GM06990 (cell line): ENCODE results near the gene CSNK2B.

ENCODE experiments used
- DNase-seq: peaks from one replicate; pipeline ENCODE4 v3.0.0-alpha.2; 2011; ENCODE audit not compliant: insufficient read length; ENCODE audit errors: extremely low read depth
- H3K27me3 ChIP-seq: replicated peaks from 2 replicates; pipeline ENCODE4 v1.6.0; 2011; ENCODE audit warnings: low read length; ENCODE audit not compliant: control insufficient read depth, insufficient read depth
- H3K36me3 ChIP-seq: 2 replicates; pipeline ENCODE4 v1.5.1; 2011; ENCODE audit warnings: low read length; ENCODE audit not compliant: control insufficient read depth, insufficient read depth
- H3K4me3 ChIP-seq: replicated peaks from 2 replicates; pipeline ENCODE4 v1.5.1; 2011; ENCODE audit warnings: low read depth, mild to moderate bottlenecking, control low read depth, low read length
- TF ChIP-seq, protein P1 (sequence below): IDR thresholded peaks from 2 replicates; pipeline ENCODE4 v1.5.1; 2011; ENCODE audit warnings: low read length, control low read depth, mild to moderate bottlenecking, inconsistent platforms; ENCODE audit not compliant: insufficient read depth, poor library complexity, severe bottlenecking

The CSNK2B gene

DNA sequence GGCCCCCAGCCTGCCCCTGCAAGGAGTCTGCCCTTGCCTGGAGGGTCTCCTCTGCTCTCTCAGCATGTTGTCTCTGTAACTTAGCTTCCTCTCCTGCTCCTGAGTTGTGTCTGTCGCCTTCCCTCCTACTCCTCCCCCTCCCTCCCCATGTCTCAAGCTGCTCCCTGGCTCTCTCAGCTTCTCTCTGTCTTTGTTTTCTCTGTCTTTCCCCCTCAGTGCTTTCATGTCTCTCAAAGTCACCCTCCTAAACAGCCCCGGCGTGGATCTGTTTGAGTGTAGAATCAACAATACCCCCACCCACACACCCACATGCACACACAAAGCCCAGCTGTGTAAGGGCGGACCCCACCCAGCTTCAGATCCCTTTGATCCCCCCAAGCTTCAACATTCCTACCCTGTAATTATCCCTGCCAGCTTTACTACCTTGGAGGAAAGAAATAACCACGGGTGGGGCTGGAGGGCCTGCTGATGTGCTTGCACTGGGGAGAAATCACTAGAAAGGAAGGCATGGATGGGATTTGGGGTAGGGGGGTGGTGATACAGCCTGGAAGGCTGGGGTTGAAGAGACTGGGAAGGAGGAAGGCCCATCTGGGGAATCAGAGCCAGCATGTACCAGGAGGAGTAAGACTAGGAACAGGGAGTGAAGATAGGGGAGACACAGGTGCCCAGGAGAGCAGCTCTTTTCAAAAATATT, 48.3 kb downstream of the CSNK2B start:
- Histone ChIP-seq H3K36me3 (no peaks in the 10 kb centered on the region), H3K4me3 (no peak overlapping the region), H3K27me3 (no peaks in the 10 kb centered on the region; the same call in 1 of the 2 replicates)
- no peak for DNase-seq
- TF ChIP-seq, protein P1, sequence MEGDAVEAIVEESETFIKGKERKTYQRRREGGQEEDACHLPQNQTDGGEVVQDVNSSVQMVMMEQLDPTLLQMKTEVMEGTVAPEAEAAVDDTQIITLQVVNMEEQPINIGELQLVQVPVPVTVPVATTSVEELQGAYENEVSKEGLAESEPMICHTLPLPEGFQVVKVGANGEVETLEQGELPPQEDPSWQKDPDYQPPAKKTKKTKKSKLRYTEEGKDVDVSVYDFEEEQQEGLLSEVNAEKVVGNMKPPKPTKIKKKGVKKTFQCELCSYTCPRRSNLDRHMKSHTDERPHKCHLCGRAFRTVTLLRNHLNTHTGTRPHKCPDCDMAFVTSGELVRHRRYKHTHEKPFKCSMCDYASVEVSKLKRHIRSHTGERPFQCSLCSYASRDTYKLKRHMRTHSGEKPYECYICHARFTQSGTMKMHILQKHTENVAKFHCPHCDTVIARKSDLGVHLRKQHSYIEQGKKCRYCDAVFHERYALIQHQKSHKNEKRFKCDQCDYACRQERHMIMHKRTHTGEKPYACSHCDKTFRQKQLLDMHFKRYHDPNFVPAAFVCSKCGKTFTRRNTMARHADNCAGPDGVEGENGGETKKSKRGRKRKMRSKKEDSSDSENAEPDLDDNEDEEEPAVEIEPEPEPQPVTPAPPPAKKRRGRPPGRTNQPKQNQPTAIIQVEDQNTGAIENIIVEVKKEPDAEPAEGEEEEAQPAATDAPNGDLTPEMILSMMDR: no peak

DNA sequence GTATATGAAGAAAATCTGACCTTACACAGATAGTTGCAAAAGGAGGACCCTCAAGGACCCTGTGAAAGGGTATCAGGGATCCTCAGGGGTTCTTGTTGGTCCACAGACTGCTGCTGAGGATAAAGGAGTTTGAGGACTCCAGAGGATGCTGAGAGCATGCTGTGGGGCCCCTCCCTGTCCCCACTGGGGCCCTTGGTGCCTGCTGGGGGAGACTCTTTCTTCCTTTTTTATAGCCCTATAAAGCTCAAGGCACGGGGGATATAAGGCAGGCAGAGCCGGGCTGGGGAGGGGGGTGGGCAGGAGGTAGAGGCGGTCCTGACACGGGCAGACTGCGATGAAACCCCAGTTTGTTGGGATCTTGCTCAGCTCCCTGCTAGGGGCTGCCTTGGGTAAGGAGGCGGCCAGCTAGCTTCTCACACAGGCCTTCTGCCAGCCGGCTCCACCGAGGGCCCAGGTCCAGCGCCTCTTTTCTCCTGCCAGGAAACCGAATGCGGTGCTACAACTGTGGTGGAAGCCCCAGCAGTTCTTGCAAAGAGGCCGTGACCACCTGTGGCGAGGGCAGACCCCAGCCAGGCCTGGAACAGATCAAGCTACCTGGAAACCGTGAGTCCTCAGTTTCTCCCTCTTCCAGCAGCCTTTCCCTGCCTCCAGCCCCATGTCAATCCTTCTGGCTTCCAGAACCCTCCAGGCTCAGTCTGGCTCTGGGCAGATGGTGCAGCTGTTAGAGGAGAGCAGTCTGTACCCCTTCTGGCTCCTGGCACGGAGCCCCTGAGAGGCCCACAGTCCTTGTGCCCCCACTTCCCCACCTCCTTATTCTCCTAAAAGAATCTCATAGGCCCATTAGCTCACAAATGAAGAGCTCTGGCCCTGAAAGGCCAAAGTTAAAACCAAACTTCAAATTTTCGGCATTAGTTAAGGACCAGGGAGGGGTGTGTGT, 49.4 kb downstream of the CSNK2B start, which contains the start of gene LY6G6D:
LY6G6D (plus strand) TSS at position 327 of the 937 bp plus-strand sequence; CDS start at position 335, 8 bp downstream.
- Histone ChIP-seq H3K4me3 (no peak within 1 kb of the TSS), H3K36me3 (no peaks in the 10 kb centered on the region), H3K27me3 (no peaks in the 10 kb centered on the region; the same call in 1 of the 2 replicates)
- no peak for DNase-seq
- TF ChIP-seq, protein P1: no peak

DNA sequence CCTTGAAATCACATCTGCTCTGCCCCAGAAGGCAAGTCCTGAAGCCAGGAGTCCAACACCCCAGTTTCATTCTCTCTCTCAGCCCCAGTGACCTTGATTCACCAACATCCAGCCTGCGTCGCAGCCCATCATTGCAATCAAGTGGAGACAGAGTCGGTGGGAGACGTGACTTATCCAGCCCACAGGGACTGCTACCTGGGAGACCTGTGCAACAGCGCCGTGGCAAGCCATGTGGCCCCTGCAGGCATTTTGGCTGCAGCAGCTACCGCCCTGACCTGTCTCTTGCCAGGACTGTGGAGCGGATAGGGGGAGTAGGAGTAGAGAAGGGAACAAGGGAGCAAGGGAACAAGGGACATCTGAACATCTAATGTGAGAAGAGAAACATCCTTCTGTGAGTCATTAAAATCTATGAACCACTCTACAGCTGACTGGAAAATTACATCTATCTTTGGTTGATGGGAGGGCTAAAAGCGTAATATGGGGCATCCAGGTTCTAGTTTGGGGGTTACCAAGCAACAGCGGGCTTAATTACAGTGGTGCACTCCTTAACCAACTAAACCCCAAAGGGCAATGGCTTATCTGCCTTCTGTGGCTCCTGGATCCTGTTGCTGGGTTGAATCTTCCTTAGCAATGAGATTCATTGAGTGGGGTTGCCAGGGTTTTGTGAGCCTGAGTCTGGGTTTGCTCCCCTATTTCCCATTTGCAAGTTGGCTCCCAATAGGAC, 51.8 kb downstream of the CSNK2B start:
- no peak for DNase-seq
- no peaks in the 10 kb centered on the region; the same call in 1 of the 2 replicates for H3K27me3 ChIP-seq
- no peaks in the 10 kb centered on the region for H3K36me3 ChIP-seq
- TF ChIP-seq, protein P1: no peak
- no peak overlapping the region for H3K4me3 ChIP-seq

DNA sequence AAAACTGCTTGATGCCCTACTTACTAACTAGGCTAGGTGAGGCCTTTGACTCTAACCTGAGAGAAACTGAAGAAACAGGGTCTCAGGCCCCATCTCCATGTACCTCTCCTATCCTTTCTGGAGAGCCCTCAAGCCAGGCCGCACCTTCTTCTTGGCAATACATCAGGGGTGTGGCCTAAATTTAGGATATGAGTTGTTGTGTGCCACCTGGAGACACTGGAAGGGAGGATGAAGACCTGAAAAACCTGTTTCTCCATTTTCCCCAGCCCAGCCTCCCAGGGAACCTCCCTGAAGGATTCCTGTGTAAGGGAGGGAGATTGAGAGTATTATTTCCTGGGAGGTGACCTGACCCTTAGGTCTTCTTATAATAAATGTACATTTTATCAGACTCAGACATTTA, 52.4 kb downstream of the CSNK2B start:
- Histone ChIP-seq H3K27me3 (no peaks in the 10 kb centered on the region; the same call in 1 of the 2 replicates), H3K36me3 (no peaks in the 10 kb centered on the region), H3K4me3 (no peak overlapping the region)
- no peak for DNase-seq
- TF ChIP-seq, protein P1: no peak

DNA sequence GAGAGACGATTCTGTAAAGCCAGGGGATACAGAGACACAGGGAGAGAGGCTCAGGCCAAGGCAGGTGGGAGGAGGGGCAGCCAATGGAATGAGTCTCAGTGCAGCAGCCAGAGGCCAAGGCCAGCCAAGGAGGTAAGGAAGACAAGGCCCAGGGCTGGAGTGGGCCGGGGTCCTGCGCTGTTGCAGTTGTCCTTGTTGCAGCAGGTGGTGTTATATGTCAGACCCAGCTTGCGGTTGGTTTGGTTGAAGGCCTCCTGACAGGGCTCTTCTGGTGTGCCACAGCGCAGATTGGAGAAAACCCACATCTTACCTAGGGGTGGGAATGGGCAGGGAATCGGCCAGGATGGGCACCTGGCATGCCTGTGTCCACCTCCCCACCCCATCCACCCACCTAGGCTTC, 53.1 kb downstream of the CSNK2B start:
- H3K4me3 ChIP-seq: no peak overlapping the region
- no peaks in the 10 kb centered on the region for H3K36me3 ChIP-seq
- TF ChIP-seq, protein P1: no peak
- H3K27me3 ChIP-seq: no peaks in the 10 kb centered on the region; the same call in 1 of the 2 replicates
- DNase-seq: no peak
